ENCODE measurements around the gene EDDM13. TPM values are rescaled to one million over a fixed set of nuclear protein-coding genes. Genes with fewer than 3 reads are reported as not detected.

The EDDM13 gene
- total and polyA plus RNA-seq, 10 of the 15 experiments (the other 5 are each of a cell fraction or from before 2014, with no cell fraction given) = 0.15 to 0.37 TPM; not detected in 8

GRCh38 chr19:56314381-56315076, 42.0 kb downstream of the EDDM13 start, which contains the start of gene ZSCAN5A (continued):
- TF ChIP-seq PKNOX1 (IDR thresholded peaks at IDR 0.05) (peak; percentile 47), SREBF2 (IDR thresholded peaks at IDR 0.05; ENCODE audit: low read length) (peak; percentile 63), HDGF (IDR thresholded peaks at IDR 0.05) (no peak), RAD21 (IDR thresholded peaks at IDR 0.05; ENCODE audit: insufficient read depth, low read depth, low read length) (no peak), E2F4 (IDR thresholded peaks at IDR 0.05; ENCODE audit: low read depth, low read length) (peak; percentile 56; the same call in 1 of the 2 replicates), CHD2 (IDR thresholded peaks at IDR 0.05; ENCODE audit: borderline replicate concordance, low read depth, low read length) (peak; percentile 62; the same call in 1 of the 2 replicates), SREBF1 (IDR thresholded peaks at IDR 0.05; ENCODE audit: low read length) (peak; percentile 84; the same call in 1 of the 2 replicates), NBN (IDR thresholded peaks at IDR 0.05) (peak; percentile 100), ZBTB40 (IDR thresholded peaks at IDR 0.05; ENCODE audit: borderline replicate concordance) (peak; percentile 98), TCF7 (IDR thresholded peaks at IDR 0.05; ENCODE audit: borderline replicate concordance) (no peak), CUX1 (IDR thresholded peaks at IDR 0.05; ENCODE audit: insufficient replicate concordance, low read depth, low read length) (no peak), IRF4 (IDR thresholded peaks at IDR 0.05; ENCODE audit: low read depth, low read length) (0 out of 2 replicates have a peak, but pooled peaks have one; percentile 32), FOS (IDR thresholded peaks at IDR 0.05; ENCODE audit: borderline replicate concordance, extremely low read depth, insufficient read length) (no peak), RUNX3 (IDR thresholded peaks at IDR 0.05; ENCODE audit: low read length) (peak; percentile 81), SMARCA5 (IDR thresholded peaks at IDR 0.05) (0 out of 2 replicates have a peak, but pooled peaks have one; percentile 30), JUND (IDR thresholded peaks at IDR 0.05; ENCODE audit: low read depth, low read length) (peak; percentile 46; the same call in 1 of the 2 replicates), NR2C1 (IDR thresholded peaks at IDR 0.05) (peak; percentile 97), BMI1 (IDR thresholded peaks at IDR 0.05; ENCODE audit: borderline replicate concordance) (peak; percentile 98), CREB1 (IDR thresholded peaks at IDR 0.05; ENCODE audit: low read depth) (peak; percentile 91)
